GDM1 (cell line): Measurements from ENCODE around the gene SLCO3A1.

Source experiments
- DNase-seq: peaks from one replicate; lab custom pipeline; 2025; lab: John Stamatoyannopoulos, UW

SLCO3A1 gene

DNA sequence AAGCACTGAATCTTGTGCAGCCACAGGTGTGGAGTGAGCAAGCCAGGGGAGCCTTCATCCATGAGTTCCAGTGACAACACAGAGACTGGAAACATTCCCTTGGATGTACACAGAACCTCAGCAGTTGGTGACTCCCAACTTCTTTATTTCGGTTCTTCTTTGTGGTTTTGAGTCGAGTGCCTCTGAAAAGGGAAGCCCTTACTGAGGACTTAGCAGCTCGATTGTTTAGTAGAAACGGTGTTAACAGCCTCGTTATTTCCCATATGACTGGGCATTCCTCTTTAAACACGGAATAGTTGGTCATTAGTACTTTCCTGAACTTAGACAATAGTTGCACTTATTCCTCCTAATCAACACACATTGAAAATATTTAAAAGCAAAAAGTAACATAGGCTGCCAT lies 7.7 kb downstream of the SLCO3A1 start:
- peak; percentile 49 for DNase-seq

DNA sequence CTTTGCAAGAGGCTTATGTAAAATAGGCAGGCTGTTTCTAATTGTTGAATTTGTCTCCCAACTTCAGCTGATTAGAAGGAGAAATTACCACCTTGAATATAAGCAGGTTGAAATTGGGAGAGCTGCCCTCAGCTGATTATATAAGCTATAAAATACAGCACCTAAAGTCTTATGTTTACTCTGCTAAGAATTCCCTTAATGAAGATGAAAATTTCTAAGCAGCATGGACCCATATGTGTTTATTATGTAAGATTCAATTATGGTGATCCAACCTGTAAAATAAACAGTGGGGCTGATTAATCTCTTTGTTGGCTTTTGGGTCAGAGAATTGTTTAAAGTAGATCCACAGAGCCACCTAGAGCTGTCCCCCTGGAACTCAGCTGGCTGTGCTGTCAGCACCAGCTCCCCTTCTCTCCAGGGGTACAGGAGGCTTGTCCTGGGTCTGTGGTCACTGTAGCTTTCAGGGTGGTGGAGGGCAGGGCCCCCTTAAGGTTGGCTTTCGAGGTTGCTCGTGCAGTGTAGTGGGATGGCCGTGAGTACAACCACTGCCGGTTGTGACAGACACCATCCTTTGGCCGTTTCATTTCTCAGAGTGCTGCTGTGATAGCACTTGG lies 9.5 kb downstream of the SLCO3A1 start:
- no peak for DNase-seq

GRCh38 chr15:91863621-91864255 lies 10.2 kb downstream of the SLCO3A1 start:
- no peak for DNase-seq

DNA sequence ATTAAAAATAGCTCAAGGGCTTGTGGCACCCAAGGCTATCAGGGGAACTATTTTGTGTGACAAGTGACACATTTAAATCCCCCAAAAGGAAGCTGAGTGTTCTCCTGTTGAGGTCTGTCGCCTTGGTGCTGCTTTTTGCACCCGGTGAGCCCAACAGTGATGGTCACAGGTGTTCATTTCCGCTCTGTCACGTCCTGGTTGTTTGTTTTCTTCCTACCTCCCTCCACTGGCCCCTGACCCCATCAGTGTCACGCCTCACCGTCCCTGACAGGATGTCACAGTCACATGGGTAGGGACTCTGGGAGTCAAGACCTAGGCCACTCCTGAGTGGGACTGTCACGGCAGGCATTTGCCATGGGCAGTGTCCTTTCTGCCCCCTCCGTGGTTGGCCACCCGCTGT lies 11.2 kb downstream of the SLCO3A1 start:
- DNase-seq, result no peak

DNA sequence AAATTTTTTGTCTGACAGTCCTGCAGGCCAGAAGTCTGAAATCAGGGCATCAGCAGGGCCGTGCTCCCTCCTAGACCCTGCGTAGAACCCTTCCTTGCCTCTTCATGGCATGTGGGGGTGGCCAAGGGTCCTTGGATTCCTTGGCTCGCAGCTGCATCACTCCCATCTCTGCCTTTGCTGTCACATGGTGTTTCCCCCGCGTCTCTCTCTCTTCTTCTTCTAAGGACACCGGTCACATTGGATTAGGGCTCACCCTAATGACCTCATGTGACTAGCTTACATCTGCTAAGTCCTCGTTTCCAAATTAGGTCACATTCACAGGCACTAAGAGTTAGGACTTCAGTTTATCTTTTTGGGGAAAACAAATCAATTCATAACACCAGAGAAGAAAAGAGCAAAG lies 12.0 kb downstream of the SLCO3A1 start:
- no peak for DNase-seq

DNA sequence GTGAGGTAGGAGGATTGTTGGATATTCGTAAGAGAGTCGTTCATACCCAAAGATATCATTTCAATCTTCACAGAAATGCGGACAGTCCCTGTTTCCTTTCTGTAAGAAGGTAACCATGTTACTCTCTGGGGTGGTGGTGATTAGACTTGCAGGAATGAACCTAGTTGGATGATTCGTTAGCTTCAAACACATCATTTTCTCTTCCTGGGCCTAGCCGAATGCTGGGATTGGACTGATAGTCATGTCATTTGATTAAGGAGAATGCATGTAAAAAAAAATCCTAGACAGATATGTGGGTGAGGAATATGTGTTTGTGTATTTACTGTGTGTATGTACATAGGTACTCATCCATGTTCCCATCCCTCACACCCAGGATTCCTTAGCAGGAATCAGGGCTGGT lies 12.4 kb downstream of the SLCO3A1 start:
- no peak for DNase-seq

- DNase-seq, result no peak
Observed at GRCh38 chr15:91866371-91866905, 12.9 kb downstream of the SLCO3A1 start.

DNA sequence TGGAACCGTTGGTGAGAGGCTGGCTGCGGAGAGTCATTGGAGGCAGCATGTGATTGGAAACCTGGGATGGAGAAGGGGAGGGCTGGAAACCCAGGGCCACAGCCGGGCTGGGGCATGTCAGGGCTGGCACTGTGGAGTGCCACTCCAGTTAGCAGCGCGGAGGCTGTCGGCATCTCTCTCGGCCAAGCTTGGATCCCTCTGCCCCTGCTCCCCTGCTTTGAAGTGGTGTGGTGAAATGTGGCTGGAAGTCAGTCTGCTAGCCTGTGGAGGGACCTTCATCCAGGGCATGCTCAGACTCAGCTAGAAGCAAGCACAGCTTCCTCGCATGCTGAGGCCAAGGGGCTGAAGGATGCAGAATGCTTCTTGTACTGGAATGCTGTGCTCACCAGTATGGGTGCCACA lies 13.5 kb downstream of the SLCO3A1 start:
- no peak for DNase-seq

DNA sequence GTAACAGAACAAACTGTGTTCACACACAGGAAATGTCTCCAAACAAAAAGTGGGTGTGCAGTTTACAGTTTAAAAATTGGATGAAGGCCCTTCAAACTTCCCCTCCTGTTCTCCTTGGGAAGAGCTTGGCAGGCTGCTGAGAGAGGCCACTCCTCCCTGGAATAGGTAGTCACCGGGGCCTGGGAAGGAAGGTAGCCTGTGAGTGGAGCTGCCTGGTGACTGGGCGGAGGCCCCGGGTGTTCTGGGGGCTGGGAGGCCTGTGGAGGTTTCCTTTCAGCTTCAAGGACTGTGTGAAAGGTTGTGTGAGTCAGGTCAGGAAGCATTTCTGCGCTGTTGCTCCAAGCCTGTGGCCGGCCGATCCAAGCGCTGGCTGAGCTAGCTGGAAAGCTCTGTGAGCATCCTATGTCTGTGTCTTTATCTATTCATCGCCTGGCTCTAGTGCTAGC lies 14.1 kb downstream of the SLCO3A1 start:
- no peak for DNase-seq

GRCh38 chr15:91870876-91871537 lies 17.5 kb downstream of the SLCO3A1 start:
- DNase-seq, result no peak

DNA sequence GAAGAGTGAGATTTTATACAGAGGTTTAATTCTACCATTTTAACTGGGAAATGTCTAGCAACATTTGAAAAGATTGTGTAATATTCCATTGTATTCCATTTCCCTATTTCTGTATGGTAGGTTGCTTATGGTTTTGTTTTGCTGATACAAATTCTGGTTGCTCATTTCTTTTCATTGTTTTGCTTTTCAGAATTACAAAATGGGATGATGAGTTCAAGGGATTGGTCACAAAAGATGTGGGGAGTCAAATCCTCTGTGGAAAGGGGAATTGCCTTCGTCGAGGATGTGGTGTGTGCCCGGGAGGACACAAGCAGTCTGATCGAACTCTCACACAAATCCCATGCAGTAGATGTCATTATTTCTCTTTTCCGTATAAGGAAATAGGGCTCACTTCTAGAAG lies 18.3 kb downstream of the SLCO3A1 start:
- DNase-seq, result no peak

GRCh38 chr15:91872356-91873137 lies 19.0 kb downstream of the SLCO3A1 start:
- no peak for DNase-seq

- no peak for DNase-seq
Observed at GRCh38 chr15:91873138-91873536, 19.6 kb downstream of the SLCO3A1 start.

DNA sequence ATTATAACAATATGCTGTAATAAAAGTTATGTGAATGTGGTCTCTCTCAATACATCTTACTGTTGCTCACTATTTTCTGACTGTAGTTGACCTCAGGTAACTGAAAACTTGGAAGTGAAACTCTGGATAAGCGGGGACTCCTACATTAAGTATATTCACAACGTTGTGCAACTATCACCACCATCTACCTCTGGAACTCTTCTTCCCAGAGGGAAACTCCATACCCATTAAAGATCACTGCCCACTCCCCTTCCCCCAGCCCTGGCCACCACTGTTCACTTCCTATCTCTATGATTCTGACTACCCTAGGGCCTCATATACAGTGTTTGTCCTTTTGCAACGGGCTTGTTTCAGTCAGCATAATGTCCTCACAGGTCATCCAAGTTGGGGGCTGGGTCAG lies 20.7 kb downstream of the SLCO3A1 start:
- no peak for DNase-seq

- DNase-seq, result no peak
Observed at GRCh38 chr15:91874992-91875660, 21.6 kb downstream of the SLCO3A1 start.

DNA sequence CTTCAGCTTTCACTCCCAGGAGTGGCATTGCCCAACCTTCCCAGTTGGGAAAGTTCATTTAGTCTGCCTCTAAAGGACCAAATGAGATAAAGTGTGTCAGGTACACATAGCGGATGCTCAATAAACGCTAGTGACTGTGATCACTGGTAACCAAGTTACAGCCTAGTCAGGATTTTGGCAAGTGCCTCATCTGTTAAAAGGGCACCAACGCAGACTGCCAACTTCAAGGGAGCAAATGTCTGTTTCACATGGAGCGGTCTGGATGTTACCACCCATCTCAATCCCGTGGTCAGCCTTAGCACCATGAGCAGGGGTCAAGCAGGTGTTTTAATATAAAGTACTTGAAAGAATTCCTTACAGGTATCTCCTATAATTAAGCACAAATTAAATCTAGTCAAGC lies 22.7 kb downstream of the SLCO3A1 start:
- no peak for DNase-seq

DNA sequence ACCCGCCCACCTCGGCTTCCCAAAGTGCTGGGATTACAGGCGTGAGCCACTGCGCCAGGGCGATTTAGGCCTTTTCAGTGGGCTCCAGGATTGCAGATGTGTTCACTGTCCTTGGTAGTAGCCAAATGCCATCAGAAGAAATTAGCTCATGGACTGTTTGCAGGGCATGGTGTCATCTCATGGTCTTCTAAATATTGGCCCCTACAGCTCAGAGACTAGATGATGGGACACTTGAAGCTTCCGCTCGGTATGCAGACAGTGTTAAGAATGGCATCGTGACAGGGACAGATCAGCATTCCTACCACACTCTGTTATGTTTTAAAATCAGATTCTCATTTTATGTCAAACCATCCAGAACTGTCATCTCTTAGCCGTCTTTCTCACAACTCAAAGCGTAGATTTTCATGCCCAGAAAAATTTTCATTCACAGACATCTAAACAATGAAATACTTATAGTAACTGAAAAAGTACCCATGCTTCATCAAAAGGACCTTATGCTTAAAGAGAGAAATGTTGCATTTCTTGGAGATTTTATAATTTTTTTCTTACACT lies 24.9 kb downstream of the SLCO3A1 start:
- DNase-seq, result no peak

DNA sequence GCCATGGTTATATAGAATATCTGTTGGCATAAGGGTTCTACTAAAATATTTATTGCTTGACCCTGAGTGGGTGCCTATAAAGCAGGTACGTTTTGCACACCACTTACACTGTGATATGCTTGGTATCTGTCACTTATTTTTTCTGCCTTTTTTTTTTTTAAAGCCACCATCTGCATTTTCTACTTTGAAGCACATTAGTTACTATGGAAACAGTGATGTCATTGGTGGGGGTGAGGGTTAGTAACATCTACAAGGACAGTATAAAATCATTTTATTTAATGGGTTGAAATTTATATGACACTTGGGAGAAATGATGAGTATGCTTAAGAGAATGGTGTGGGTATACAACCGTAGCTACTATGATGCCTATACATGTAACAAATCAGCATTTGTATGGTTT lies 25.6 kb downstream of the SLCO3A1 start:
- DNase-seq, result no peak

DNA sequence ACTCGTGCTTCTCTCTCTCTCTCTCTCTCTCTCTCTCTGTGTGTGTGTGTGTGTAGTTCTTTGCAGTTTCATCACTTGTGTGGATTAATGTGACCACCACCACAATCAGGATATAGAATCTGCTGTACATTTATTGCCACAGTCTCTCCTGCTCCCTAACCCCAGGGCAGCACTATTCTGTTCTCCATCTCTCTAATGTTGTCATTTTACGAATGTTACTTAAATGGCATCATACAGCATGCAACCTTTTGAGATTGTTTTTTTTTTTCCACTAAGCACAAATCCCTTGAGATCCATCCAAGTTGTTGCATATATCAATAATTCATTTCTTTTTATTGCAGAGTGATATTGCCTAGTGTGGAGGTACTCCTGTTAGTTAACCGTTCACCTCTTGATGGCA lies 26.9 kb downstream of the SLCO3A1 start:
- DNase-seq, result no peak

- no peak for DNase-seq
Observed at GRCh38 chr15:91881569-91882297, 28.2 kb downstream of the SLCO3A1 start.
